Hindlimb muscle (tissue), 1 donor: ENCODE measurements around the gene FMN2. TPM values are rescaled to one million over a fixed set of nuclear protein-coding genes. Genes with fewer than 3 reads are reported as not detected.

Experiments used
- DNase-seq: peaks from one replicate; pipeline ENCODE4 v3.0.0-alpha.2; 2013
- polyA plus RNA-seq: library from polyadenylated mRNA; unstranded; fragments of 120-200 nt; gene quantifications from one replicate; pipeline ENCODE4 v1.2.1, GENCODE V29; 2013; ENCODE audit not compliant: insufficient read length

Gene FMN2
- polyA plus RNA-seq, 1 donor = 0.23 TPM

DNA sequence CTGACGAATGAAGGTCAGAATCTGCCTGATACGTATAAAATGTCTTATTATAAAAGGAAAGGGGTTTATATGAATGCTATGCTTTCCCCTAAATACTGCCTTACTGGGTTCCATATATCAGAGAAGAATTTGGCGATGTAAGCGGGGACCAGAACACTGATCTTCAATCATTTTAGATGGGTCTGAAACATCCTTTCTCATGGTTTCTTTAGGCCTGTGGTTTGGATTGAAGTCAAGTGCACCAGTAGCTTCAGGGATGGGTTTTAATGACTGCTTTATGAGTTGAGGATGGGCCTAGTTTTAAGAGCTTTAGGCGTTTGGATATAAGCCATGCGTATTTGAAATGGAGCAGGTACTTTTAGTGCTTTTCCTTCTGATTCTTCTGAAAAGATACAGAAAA, 6.9 kb downstream of the FMN2 start:
- DNase-seq = no peak

DNA sequence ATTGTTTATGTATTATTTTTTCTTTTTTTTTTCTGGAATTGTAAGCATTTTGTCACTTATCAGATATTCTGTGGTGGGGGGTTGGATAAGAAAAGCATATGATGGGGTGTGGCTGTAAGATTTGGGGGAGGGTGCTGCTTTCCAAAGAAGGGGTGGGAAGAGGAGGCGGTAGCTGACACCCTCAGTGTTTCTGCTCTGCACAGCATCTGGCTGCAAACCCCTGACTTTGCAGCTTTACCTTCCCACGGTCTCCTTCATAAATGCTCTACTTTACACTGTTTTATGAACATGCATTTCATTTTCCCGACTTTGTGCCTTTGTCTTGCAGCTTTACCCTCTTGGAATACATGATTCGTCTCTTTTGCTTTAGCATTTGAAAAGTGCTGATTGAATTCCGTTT, 7.6 kb downstream of the FMN2 start:
- no peak for DNase-seq

DNA sequence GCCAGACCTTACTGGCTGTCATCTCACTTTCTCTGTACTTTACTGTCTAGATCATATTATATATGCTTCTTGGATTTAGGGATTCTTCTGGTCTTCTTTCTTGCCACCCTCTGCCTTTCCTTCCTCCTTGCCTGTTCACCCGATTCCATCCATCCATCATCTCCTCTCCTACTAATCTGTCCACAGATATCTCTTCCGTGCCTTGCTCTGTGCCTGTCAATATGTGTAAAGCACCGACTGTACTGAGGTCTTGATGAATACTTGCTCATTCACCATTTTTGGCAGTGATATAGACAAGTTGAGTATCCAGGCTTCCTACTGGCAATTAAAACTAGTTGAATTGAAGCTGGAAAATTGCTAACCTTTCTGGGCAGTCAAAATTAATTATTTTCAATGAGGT, 8.1 kb downstream of the FMN2 start:
- DNase-seq = no peak

DNA sequence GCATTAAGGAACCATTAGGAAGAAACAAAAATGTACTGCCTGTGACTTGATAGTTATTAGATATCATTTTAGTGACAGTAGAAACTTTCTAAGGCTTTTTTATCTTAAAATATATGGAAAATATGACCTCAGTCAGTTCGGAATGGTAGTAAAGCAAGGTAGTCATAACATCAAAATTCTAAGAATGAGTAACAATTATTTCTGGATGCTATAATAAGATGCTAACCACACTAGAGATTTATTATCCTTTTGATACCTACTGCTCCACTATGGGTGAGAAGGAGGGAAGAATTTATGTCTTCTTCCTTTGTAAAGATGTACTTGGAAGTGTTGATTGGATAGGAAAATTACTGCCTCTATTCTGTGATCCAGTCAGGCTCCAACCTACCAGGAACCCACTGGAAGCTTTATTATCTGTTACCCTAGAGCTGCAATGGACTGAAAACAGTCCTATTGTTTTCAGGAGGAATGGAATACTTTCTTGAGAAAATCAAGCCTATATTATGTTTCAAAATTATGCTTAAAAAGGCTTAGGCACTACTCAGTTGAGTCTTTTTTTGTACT, 8.8 kb downstream of the FMN2 start:
- DNase-seq = no peak

DNA sequence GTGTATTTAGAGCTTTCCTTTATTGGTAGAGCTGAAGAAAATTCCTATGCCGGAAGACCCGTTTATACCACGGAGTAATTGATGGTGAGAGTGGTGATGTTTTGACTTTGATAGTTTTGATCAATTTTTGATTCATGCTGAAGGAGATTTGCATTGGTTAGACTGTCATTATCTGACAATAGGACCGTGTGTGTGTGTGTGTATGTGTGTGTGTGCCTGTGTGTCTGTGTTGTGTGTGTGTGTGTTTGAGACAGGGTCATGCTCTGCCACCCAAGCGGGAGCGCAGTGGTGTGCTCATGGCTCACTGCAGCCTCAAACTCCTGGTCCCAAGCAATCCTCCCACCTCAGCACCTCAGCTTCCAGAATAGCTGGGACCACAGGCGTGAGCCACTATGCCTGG, 9.6 kb downstream of the FMN2 start:
- DNase-seq = no peak

DNA sequence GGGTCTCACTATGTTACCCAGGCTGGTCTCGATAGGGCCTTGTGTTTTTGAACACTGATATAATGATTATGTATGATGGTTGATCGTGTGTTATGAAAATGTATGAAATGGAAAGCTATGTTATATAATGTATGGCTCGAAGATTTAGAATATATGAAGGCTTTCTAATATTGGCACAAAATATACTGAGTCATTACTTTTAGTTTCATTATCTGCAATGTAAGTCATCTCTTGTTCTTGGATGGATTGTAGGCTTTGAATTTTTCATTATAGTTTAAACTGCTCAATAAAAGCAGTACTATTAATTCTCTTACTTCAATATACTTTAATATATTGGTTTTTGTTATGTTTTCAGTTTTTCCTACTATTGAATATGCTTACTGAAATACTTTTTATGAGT, 10.1 kb downstream of the FMN2 start:
- DNase-seq = no peak

DNA sequence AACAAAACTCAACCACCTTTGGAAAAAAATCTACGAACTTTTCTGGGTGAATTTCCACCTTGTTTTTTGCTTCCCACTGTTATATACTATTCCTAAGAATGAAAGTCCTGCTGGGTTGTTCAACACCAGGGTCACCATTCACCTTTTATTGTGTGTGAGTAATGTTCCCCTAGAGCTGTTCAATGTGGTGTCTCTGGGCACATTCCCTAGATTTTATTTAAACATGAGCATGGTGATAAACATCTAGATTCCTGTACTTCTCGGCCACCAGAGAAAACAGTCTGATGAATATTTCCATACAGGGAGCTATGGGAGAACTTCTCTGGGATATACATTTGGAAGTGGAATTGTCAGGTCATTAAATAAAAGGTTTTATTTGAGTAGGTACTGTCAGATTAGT, 13.0 kb downstream of the FMN2 start:
- no peak for DNase-seq

DNA sequence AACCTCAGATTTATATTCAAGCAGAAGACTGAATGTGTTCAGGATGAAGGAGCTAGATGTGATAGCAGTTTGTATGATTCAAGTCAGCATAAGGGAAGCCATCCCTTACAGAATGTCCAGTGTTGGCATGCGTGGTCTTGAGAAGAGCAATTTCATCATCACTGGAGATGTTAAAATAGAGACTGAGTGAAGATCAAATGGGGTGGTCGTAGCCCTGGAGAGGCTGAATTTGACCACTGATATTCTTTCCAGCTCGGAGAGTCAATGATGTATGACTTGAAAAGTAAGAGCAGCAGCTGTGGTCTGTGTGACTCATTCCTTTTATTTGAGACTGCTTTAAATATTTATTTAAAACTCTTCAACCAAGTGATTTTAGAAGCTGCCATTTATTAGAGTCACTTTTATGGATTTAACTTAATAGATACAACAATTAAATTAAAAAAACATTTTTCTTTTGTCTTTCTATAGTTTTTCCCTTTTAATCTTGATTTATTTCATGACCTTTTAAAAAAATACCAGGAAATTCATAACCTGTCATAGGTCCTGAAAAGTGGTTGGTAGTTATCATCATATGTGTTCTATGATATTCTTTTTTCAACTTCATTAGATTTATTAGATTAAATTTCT, 15.5 kb downstream of the FMN2 start:
- DNase-seq = no peak

DNA sequence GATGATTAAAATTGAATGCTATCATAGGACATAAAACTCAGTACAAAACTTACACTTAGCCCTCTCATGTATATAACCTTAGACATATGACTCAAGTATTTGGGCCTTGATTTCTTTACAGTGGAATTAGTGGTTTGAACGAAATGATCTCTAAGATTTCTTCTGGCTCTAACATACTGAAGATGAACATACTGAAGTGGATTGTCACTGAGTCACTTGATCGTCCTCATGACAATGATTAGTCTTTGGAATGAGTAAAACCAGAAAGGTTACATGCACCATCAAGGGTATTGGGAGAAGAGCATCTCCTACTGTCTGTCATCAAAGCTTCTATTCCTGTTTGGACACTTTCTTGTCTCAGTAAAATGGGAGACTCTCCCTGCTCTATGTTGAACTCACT, 17.4 kb downstream of the FMN2 start:
- no peak for DNase-seq

DNA sequence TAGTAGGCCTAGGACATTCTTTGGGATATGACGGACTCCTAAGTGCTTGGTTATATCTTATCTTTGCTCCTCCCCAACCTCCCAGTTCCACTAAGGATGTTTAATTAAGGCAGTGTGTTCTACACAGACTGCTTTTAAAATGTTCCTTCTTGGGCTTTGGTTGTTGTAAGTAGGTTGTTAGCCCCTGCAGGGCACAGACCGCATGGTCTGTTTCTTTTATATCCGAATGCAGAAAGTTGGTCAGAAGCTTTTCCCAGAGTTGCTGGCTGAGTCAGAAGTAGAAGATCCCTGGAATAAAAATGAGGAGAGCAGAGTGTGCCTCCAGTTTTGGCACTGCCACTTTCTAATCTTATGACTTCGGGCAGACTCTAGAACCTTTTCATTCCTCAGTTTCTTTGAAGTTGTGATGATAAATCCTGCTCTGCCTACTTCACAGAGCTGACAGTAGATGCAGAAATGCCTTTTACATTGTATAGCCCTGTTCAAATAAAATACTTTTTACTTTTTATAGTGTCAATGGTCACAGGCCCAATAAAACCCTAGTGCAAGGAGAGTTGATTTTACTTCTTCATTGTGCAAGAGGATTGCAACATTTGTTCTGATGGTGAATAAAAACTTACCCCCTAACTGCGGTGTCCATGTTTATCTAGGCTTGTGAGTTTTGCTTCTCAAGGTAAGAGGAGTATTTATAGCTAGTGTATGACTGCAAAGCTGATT, 18.4 kb downstream of the FMN2 start:
- no peak for DNase-seq

DNA sequence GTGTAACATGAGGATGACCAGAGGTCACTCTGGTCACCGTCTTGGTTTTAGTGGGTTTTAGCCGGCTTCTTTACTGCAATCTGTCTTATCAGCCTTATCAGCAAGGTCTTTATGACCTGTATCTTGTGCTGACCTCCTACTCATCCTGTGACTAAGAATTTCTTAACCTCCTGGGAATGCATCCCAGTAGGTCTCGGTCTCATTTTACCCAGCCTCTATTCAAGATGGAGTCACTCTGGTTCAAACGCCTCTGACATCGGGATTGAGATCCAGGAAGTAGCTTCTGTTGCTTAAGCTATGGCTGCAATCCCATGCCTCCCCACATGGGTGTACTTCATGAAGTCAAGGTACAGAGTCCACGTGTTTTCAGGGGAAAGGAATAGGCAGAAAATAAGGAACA, 19.9 kb downstream of the FMN2 start:
- no peak for DNase-seq

DNA sequence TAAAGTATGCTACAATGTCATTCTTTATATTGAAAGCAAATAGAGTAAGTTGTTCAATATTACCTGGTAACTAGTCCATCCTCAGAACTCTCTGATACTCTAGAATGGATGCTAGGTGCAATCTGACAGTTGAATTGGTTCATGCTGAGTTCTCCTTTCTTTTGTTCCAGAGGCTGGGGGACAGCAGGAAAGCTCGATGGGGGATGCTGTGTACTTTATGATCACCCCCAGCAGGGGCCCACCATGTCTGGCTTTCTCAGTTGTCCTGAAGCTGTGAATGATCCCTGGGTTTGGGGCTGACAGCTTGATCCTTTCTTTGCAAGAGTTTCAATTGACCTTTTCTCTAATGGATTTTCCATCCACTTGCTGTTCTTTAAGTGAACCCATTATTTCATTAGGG, 22.5 kb downstream of the FMN2 start:
- DNase-seq = no peak

DNA sequence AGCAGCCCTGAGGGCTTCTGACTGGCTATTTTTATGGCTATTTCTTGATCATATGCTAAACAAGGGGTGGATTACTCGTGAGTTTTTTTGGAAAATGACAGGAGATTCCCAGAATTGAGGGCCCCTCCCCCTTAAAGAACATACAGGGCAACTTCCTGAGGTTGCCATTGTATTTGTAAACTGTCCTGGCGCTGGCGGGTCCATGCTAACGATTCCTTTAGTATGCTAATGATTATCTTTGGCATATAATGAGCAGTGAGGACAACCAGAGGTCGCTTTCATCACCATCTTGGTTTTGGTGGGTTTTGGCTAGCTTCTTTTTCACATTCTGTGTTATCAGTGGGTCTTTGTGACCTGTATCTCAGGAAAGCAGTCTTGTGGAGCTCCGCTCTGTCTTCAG, 24.1 kb downstream of the FMN2 start:
- no peak for DNase-seq

DNA sequence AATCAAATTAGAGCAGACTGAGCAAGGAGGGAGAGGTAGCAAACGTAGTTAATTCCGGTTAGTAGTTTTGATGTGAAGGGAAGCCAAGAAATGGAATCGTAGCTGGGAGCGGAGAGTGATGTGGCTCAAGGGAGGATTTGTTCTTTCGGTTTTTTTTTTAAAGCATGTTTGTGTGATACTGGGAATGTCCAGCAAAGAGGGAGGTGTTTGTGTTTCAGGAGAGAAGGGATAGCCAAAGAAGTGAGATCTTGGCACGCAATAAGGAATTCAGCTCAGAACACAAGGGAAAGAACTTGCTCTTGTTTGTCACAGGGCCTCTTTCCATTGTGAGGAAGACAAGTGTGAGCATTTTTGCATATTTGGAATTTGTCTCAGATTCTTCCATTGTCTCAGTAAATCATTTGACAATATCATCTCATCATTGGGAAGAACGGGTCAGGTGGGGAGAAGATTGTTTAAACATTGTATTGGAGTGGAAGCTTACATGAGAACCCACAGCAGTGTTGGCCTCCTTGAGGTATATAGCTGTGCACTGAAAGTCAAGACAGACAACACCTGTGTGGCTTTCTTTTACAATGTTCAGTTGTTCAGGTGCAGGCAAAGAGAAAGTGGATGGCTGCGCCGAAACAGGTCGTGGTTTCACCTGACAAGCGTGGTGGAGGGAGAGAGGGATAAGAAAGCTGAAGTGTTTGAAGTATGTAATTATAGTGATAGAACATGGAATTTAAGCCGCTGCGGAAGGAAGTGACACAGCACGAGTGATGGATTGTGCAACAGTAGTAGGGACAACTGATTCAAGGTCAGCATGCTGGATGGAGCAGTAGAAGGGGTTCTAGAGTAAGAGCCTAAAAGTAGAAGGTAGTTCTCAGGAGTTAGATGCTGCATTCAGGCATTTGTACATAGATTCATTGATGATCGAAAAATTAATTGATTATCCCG, 25.4 kb downstream of the FMN2 start:
- no peak for DNase-seq

DNA sequence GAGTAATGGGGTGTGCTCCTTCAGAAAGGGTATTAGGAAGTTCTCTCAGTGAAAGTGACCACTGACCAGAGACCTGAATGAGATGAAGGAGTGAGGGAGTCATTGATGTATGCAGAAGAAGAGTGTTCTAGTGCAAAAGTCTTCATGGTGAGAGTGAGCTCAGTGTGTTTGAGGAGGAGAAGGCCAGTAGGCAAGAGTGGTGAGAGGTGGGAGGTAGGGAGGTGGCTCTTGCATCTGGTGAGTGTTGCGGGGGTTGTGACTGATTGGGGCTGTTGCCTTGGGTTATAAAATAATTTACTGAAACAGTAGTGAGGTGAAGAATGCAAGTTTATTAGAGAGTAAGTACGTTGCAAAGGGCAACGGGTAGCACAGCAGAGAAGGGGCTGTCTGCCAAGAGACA, 26.2 kb downstream of the FMN2 start:
- no peak for DNase-seq

DNA sequence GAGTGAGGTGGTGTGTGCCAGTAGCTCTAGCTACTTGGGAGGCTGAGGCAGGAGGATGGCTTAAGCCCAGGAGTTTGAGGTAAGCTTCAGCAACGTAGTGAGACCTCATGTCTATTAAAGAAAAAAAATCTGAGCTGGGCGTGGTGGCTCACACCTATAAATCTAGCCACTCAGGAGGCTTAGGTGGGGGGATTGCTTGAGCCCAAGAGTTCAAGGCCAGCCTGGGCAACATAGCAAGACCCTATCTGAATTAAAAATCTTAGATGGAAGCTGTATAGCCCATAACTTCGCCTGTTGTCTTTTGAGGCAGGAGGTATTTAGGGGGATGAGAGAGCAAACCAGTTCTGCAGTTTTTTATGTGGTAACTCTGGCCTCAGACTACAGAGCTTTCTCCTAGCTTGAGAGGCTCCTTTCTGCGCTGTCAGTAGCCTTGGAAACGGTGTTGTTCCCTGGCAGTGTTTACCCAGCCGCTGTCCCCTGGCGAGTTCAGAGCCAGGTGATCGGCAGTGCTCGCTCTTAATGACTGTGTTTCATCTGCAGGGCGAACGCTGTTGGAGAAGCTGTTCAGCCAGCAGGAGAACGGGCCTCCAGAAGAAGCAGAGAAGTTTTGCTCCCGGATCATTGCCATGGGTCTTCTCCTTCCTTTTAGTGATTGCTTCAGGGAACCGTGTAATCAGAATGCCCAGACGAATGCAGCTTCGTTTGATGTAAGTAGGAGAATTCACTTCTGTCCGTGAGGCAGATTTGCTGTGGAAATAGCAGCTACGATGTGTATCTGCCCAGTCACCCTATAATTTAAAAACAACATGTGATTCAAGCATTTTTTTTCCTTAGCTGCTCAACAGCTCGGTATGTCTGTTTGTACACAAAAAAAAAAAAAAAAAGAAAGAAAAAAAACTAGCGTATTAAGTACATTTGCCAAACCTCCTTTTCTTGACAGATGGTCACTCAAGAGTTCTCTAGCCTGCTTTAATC, 31.2 kb downstream of the FMN2 start:
- DNase-seq = peak; percentile 11

DNA sequence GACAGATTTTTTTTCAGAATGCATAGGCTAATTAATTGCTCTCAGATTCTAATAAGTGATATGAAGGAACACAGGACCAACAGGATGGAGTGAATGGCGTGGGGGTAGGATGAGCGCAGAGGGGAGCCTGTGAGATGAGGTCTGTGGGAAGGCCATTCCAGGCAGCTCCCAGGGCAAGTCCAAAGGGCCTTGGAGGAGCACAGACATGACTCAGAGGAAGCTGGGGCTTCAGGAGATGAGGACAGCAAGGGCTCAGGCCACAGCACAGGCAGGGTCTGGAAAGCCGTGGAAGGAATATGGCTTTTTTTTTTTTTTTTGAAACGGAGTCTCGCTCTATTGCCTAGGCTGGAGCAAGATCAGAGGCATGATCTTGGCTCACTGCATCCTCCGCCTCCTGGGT, 35.1 kb downstream of the FMN2 start:
- DNase-seq = no peak

DNA sequence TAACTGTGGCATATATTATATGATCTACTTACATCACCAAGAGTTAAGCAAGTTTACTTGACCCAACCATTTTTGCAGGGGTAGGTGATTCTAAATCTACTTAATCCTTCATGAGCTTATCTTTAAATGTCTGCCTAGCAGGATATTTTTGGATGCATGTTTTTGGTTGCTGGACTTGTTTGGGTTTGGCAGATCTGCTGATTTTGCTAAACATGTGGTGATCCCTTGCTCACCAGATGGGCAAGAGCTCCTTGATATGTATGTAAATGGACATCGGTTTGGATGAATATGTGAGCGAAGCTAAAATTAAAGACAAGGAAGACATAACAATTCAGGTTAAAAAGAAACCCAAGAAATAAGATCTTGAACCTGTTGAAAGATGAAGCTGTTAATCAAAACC, 36.7 kb downstream of the FMN2 start:
- no peak for DNase-seq

DNA sequence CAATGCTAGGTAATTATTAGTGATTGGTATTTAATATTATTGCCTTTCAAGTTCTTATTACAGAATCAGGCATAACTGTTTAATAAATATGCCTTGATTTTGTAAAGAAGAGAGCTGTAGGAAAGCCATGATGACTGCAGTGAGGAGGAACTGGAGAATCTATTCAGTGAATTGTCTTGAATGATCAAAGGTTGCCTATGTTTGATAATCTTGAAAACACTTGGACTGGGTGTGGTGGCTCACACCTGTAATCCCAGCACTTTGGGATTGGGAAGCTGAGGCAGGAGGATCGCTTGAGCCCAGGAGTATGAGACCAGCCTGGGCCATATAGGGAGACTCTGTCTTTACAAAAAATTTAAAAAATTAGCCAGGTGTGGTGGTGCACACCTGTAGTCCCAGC, 42.4 kb downstream of the FMN2 start:
- DNase-seq = no peak

DNA sequence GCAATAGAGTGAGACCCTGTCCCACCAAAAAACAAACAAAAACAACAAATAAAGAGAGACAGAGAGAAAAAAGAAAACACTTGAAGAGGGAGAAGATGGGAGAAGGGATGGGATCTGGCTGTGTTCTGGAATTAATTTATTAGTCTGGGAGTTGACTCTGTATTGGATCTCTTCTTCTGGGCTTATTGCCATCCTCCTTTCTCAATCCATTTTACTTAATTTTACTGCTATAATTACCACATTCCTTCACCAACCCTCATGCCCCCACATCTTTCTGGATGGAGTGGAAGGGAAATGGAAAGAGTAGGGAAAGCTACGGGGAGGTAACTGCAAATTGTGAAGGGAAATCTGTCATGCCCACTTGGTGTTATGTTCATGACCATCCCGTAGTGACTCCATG, 42.9 kb downstream of the FMN2 start:
- DNase-seq = no peak

DNA sequence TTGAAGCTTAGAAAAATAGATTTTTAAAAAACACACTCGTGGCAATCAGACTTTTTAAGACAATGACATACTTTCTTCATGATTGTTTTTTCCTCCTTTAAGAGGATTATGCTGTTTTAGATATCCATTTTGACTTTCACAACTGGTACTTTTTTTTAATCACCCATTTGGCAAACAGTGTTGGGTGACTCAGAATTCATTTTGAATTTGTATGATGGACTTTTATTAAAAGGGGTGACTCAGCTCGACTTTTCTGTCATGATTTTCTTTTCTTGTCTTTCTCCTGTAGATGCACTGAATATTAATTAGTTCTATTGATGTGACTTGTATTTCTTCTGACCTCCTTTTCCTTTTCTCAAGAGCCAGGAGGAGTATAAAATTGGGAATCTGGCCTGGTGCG, 44.7 kb downstream of the FMN2 start:
- no peak for DNase-seq

DNA sequence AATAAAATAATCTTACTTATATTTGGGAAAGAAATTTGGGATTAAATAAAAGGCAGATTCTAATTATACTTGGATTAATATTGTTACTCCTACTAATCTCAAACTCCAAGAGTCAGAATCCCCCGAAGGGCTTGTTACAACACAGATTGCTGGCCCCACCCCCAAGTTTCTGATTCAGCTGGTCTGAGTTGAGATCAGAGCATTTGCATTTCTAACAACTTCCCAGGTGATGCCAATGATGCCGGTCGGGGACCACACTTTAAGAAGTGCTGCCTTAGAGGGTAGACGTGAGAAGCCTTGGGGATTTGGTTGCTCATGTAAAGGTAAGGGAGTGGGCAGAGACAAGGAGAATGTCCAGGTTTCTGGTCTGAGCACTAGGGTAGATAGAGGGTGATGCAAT, 47.2 kb downstream of the FMN2 start:
- no peak for DNase-seq
